DMS53 (cell line): ENCODE data around the gene ING5.
A peak's percentile ranks its signal among the peaks of the same experiment; 100 is the strongest.

Experiments used
- DNase-seq: peaks from one replicate; lab custom pipeline; 2025; lab: John Stamatoyannopoulos, UW

The ING5 gene

DNA sequence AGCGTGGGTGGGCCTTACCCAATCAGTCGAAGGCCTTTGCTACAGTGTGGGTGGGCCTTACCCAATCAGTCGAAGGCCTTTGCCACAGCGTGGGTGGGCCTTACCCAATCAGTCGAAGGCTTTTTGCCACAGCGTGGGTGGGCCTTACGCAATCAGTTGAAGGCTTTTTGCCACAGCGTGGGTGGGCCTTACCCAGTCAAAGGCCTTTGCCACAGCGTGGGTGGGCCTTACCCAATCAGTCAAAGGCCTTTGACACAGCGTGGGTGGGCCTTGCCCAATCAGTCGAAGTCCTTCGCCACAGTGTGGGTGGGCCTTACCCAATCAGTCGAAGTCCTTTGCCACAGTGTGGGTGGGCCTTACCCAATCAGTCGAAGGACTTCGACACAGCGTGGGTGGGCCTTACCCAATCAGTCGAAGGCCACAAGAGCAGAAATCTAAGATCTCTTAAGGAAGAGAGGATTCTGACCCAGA is 58.5 kb downstream of the ING5 start:
- no peak for DNase-seq

DNA sequence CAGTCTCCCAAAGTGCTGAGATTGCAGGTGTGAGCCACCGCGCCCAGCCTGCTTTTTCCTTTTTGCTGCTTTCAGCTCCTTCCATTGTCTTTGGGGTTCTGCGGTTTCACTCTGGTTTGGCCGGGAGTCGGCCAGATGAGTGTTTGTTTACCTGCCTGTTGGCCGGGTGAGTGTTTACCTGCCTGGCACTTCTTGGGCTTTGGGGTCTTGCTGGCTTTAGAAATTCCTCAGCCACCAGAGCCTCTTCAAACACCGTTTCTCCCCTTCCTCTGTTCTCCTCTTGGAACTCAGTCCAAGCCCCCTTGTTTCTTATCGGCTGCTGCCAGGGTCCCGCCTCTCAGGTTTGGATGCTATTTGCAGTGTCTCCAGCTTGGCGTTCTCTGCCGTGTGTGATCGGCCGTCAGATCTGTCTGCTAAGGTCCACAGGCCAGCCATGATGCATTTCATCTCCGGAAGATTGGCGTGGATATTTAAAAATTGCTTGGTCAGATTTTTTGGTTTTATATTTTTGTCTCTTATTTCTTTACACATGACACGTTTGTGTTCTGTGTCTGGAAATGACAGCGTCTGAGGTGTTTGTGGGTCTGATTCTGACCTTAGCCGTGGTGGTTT is 60.6 kb downstream of the ING5 start:
- peak; percentile 75 for DNase-seq

DNA sequence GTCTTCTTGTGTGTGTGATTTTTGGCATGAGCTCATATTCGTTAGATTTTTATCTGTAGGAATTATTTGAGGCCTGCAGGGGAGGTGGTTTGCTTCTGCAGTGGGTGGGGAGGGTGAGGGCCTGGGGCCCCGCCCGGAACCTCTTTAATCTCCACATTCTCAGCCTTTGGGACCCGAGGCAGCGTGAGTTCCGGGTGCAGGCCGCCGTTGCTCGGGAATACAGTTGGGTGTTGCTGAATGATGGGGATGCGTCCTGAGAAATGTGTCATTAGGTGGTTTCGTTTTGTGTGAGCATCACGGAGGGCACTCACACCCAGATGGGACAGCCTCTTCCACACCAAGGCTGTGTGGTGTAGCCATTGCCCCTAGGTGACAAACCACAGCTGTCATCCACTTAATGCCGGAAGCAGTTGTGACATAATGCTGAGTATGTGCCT is 61.1 kb downstream of the ING5 start:
- peak; percentile 33 for DNase-seq

DNA sequence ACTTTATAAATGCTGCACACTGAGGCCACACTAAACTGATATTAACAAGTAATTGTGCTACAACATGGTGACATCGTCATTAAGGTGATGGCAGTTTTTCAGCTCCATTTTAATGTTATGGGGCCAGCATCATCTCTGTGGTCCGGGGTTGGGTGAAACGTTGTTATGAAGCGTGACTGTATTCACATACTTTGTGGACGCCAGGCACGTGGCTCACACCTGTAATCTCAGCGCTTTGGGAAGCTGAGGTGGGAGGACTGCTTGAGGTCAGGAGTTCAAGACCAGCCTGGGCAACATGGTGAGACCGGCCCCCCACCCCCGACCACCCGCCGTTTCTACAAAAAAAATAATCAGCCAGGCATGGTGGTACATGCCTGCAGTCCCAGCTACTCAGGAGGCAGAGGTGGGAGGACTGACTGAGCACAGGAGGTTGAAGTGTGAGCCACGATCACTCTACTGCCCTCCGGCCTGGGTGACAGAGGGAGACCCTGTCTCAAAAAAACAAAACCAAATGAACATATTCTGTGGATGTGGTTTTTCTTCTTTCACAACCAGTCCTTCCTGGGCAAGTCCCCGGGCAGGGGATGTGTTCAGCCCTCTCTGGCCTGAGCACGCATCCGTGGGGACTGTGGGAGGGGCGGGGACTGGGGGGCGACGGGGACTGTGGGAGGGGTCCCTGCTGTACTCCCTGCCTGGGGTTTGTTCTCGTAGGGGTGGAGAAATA is 61.9 kb downstream of the ING5 start:
- DNase-seq = no peak

DNA sequence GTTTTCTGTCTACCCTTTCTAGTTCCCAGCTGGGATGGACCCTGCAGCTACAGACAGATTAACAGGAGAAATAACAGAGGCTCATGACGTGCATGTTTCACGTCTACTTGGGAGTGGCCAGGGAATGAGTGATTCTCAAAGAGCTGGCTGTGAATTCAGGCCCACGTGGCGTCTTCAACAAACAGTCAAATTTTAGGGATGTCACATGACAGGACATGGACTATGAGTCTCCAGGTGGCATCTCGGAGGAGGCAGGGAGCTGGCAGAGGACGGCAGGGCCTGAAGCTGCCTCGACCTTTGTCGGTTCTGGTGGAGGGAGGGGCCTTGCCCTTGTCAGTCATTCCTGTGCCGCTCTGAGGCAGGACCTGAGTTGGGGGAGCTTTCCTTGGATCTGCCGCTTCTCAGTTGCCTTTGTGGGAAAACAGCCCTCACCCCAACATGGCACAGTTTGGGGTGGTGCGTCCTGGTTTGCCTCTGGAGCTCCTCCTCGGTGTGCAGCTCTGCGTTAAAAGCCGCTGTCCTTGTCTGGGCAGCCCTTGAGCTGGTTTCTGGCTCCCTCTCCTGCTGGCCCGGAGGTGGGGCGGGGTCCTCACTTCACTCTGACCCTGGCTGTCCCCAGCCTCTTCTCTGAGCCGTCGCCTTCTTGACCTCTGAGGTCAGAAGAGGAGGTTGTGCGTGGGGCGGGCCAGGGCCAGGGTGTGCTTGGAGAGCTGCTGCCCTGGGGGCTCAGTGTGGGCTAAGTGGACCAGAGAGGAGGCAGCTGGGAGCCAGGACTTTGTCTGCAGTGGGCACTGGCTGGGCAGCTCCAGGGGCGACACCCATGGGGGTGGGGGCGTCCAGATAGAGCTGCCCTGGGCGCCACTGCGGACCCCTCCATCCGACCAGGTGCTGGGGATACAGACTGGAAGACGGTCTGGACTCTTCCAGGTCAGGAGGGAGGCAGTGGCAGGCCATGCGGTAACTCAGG is 62.7 kb downstream of the ING5 start:
- no peak for DNase-seq

DNA sequence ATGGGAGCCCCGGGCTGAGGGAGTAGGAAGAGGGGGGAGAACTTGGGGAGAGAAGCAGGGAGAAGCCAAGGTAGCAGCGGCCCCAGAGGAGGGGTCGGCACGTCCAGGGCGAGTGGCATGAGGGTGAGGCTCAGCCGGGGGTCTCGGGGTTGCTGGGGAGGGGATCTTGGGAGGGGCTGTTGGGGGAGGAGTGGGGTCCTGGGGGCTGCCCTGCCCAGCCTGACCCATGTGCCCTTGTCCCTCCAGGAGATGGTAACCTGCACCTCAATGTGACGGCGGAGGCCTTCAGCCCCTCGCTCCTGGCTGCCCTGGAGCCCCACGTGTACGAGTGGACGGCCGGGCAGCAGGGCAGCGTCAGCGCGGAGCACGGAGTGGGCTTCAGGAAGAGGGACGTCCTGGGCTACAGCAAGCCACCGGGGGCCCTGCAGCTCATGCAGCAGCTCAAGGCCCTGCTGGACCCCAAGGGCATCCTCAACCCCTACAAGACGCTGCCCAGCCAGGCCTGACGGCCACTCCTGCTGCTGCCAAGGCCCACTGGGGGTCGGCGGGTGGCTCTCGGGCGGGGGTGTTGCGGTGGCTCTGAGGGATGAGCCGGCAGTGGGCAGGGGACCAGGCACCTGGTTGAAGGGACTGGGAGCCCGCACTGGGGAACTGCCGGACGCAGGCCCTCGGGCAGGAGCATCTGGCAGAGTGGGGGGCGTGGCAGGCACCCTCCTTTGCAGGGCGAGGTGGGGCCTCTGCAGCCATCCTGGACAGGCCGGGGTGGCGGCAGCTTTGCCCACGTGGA is 65.8 kb downstream of the ING5 start:
- DNase-seq = no peak

DNA sequence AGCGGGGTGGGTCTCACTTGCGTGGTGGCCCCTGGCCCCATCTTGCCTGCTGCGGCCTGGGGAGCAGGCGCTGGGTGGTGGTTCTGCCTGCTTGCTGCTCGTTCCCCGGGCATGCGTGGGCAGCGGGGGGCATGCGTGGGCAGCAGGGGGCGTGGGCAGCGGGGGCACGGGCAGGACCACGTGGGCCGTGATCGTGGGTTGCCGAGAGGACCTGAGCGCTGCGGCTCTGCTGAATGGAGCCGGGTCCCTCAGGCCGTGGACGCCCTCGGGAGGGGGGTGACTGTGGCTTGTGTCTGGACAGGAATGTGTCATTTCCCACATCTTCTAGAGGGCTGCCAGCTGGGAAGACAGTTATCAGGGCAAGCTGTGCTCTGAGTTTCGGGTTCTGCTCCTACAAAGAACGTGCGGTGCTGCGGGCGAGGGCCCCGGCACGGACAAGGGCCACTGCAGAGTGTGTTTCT is 66.4 kb downstream of the ING5 start:
- DNase-seq = no peak

DNA sequence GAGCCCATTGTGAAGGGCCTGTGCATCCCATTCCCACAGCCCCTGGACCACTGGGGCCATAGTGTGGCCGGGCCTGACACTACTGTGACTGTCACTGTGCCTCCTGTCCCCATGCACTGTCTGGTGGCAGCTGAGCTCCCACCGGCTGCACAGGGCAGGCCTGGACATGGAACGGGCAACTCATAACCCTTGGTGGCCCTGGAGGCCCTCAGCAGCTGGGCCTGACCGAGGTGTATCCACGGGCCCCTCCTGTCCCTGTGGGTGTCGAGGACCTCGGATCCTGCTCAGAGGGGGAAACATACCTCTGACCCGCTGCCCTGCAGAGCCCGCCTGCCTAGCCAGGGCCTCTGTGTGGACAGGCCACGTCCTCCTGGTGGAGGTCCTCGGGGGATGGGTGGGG is 67.0 kb downstream of the ING5 start:
- no peak for DNase-seq

DNA sequence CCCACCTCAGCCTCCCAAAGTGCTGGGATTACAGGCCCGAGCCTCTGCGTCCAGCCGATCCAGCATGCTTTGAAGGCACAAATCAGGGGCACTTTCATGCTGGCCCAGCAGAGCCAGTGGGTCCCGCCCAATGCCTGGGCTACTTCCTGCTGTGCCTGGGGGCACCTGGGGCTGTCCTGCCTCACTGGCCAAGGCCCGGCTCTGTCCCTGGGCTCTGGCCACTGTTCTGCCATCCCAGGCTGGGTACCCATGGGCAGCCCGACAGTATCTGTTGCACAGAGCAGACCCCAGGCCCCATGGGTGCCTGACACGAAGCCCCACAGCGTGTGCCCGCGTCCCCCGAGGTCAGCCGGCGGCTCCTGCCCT is 68.0 kb downstream of the ING5 start:
- DNase-seq = no peak

DNA sequence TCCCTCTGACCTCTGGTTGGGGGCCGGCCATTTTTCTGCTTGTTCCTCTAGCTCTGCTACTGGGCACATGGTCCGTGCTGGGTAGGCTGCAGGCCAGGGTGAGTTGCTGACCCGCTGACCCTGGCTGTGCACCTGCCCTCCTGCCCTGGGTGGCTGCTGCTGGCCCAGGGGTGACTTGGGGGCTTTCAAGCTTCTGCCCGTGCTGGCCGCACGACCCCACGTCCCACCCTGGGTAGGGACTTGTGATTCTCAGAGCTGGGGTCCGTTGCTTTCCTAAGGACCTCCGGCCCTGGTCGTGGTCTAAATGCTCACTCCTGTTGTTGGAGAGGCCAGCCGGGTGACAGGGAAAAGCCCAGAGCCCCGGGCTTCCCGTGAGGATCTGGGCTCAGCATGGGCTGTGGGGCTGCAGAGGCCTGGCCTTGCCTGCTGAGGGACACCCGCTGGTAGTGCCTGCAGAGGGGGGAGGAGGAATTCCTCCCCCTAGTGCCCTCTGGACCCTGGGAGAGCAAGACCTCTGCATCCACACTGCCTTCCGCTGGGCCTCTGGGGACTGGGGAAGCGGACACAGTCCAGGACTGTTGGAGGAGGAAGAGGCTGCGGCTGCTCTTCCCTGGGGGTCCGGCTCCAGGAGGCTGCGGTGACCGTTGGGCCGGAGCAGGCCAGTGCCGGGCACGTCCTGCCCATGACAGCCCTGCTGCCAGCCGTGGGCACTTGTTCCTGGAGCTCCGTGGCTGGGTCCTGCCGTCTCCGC is 68.5 kb downstream of the ING5 start:
- DNase-seq = no peak

DNA sequence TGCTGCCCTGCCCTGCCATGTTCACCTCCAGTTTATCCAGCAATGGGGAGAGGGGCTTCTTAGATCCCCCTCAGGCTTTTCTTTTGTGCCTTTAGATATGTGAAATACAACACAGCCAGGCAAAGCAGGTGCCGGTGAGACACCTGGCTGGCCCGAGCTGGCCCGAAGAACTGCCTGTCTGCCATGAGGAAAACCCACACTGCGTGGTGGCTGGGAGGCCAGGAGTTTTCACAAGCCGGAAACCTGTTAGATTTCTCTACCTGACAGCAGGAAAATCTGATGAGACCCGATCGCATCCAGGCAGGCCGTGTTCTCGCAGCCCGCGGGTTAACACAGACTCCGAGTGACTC is 69.1 kb downstream of the ING5 start:
- DNase-seq = no peak

DNA sequence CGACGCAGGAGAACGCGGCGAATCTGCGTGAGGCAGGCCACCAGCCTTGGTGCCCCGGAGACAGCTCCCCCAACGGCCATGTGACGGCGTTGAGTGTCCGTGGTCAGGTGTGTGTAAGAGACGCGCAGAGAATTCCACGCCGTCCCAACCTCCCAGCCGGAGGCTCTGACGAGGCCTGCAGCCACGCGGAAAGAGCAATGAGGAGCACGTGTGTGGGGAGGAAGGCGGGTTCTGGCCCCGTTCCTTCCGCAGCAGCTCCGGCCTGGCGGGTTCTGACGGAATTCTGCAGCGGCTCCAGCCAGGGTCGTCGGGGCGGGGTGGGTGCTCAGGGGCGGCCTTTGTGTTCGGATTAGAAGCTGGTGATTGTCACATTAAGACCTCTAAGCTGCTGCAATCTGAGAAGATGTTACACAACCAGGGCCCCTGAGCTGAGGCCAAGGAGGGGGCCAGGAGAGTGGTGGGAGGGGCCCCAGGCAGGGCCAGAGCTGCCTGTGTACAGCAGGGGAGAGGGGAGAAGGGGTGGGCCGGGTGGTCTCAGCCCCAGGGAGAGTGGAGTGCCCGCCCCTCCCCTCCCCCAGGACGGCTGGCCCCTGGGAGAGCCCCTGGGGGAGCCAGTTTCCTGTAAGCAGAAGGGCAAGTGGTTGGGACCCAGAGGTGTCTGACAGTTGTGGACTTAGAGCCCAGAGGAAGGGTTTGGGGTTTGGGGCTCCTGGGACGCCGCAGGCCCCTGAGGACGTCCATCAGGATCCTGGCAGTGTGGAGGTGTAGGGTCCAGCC is 69.6 kb downstream of the ING5 start:
- no peak for DNase-seq

DNA sequence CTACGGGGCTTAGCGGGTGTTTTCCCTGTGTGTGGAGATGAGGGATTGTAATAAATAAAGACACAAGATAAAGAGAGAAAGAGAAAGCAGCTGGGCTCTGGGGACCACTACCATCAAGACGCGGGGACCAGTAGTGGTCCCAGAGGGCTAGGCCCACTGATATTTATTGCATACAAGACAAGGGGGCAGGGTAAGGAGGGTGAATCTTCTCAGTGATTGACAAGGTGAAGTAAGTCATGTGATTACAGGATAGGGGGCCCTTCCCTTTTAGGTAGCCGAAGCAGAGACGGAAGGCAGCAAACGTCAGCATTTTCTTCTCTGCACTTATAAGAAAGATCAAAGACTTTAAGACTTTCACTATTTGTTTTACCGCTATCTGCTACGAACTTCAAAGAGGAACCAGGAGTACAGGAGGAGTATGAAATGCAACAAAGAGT is 70.2 kb downstream of the ING5 start:
- no peak for DNase-seq

DNA sequence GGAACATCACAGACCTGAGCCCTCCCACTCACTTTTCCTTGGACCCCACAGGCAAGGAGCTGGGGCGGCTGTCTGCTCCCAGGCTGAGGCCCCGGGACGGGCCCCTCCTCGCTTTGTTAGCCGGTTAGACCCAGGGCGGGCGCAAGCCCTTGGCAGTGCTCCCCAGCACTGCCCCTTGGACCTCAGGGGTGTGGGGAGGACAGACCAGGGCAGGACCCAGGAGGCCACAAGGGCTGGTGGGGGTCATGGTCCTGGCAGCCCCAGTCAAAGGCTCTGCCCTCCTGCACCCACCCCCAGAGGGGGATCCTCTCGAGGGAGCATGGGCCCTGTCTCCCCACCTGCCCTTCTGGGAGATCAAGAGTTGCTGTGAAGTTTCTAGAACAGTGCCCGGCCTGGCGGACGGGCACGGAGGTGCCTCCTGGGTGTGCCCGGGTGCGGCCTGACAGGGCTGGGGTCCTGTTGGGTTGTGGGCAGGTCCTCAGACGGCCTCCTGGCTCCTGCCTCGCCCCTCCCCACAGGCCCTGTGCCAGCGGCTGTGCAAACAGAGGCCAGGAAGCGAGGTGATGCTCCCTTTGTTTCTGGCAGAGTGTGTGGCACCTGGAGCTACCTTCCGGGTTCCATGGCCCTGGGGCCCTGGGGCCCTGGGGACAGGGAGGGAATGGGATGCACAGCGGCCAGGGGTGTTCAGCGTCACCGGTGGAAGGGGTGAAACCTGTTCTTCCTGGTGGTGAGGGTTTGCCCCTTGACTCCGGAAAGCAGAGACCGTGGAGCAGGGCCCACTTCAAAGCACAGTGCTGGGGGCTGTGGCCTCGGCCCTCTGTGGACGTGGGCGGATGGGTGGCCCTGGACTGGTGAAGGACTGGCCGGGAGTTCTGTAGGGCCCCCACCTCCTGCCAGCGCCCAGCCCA is 71.9 kb downstream of the ING5 start:
- DNase-seq = peak; percentile 86

DNA sequence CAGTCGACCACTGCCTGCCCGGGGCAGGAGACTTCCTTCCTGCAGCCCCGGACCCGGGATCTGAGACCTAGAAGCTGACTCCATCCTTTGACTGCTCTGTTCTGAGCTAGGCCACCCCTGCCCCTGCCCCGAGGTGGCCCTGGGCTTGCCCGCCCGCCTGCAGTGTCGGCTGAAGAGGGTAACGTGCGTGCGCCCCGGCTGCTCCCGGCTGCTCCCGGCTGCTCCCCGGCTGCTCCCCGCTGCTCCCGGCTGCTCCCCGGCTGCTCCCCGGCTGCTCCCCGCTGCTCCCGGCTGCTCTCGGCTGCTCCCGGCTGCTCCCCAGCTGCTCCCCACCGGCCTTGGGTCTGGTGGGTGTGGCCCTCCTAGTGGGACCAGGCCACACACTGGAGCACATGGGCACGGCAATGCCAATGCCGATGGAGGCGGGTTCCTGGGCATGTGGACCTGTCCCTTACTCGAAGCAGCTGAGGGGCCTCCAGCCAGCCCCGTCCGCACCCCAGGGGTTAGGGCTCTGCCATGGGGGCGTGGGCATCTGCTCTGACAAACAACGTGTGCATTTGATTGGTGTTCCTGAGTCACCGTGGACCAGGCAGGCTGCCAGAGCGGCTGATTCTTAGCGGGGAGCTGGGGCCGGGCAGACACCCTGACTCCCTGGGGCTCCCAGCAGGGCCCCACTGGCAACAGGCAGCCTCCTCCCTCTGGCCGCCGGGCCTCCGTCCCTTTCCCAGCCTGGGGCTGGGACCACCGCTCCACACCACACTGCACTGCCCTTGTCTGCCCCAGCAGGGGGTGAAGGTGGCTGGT is 72.8 kb downstream of the ING5 start:
- no peak for DNase-seq

DNA sequence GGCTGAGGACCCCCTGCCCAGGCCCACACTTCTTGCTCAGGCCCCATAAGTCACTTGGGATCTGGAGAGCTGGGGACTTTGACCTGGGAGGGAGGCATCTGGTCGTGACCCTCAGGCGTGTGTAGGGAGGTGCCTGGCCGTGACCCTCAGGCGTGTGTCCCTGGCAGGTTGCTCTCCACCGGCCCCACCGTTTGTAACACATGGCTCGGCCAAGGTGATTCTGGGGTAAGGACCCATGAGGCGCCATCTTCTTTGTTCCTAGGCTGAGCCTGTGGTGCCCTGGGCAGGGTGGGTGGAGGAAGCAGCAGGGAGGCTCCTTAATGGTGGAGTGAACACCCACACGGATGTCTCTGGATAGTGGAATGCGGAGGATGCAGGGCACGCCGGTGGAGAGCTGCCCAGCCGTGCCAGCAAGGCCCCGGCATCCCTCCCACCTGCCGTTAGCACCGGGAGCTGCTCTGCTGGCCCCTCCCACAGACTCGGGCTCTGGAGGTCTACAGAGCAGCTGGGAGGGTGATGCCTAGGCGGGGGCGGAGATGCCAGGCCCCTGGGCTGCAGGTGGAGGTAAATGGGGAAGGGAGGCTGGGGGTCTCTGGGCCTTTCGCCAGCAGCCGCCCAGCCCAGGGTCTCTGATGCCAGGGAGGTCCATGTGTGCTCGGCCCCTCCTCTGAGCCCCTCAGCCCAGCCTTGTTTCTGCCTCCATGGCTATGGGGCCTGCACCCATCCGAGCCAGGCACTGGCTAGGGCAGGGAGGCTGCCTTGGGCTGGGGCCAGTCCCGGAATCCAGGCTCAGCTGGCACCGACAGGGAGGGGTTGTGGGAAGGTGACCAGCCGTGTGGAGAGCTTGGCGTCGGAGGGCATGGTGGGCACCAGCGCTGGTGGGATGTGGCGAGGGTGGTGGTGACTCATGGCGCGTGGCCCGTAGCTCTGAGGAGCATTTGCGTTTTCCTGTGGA is 73.7 kb downstream of the ING5 start:
- no peak for DNase-seq
